ENCODE measurements around the gene CEACAM1. TPM values are rescaled to one million over a fixed set of nuclear protein-coding genes. Genes with fewer than 3 reads are reported as not detected.
"Not testable (repeated sequence)": the region's sequence is repeated elsewhere in the genome, so short reads cannot be mapped to it uniquely, and the experiment has no call there.

The CEACAM1 gene
- total and polyA plus RNA-seq, 3 experiments from 2014 or later: 0.15 to 0.78 (median 0.46) TPM

DNA sequence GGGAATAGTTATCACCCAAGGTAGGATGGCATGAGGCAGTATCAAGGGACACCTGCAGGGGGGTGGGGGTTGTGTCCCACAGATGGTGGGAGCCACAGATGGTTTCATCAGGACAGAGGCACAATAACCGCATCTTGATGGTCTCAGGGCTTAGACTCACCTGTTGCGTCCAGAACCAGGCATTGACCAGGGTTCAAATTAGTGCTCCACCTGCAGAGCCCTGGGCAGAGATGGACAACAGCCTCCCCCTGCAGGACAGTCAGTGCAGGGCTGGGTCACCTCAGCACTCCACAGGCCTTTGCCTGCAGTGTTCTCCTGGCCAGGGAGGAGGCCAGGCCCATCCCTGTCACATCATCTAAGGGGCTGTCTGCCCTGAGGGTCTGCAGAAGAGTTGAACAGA, 14.5 kb upstream of the CEACAM1 start:
- no peak overlapping the region for H3K27ac Mint-ChIP-seq
- Histone ChIP-seq H3K4me1 (ENCODE audit: insufficient read depth, low read length) (no peaks in the 10 kb centered on the region), H3K36me3 (ENCODE audit: insufficient read depth, low read length) (no peaks in the 10 kb centered on the region), H3K9me3 (ENCODE audit: low read length) (no peaks in the 10 kb centered on the region), H3K4me3 (ENCODE audit: low read length) (no peak overlapping the region), H3K27me3 (ENCODE audit: insufficient read depth, low read length, poor library complexity, severe bottlenecking) (no peaks in the 10 kb centered on the region), H3K27ac (ENCODE audit: low read depth, low read length) (no peak overlapping the region)
- no peak overlapping the region for H3K4me3 Mint-ChIP-seq
- POLR2A ChIA-PET: no interaction called here
- CTCF ChIA-PET: no interaction called here
- no peak for DNase-seq
- H3K36me3 Mint-ChIP-seq: no peaks in the 10 kb centered on the region
- H3K4me1 Mint-ChIP-seq: no peaks in the 10 kb centered on the region
- no peaks in the 10 kb centered on the region for H3K9me3 Mint-ChIP-seq
- peaks cover 15% of the 10 kb centered on the region in 2 donors for H3K27me3 Mint-ChIP-seq

- CTCF ChIA-PET: no interaction called here
- Histone ChIP-seq H3K9me3 (ENCODE audit: low read length) (no peaks in the 10 kb centered on the region), H3K27me3 (ENCODE audit: insufficient read depth, low read length, poor library complexity, severe bottlenecking) (no peaks in the 10 kb centered on the region), H3K36me3 (ENCODE audit: insufficient read depth, low read length) (no peaks in the 10 kb centered on the region), H3K4me1 (ENCODE audit: insufficient read depth, low read length) (no peaks in the 10 kb centered on the region), H3K4me3 (ENCODE audit: low read length) (no peak overlapping the region), H3K27ac (ENCODE audit: low read depth, low read length) (no peak overlapping the region)
- Mint-ChIP-seq H3K27me3 (peaks cover 5 to 8% of the 10 kb centered on the region in 2 donors), H3K36me3 (no peaks in the 10 kb centered on the region), H3K9me3 (no peaks in the 10 kb centered on the region), H3K4me1 (no peaks in the 10 kb centered on the region), H3K4me3 (no peak overlapping the region), H3K27ac (no peak overlapping the region)
- POLR2A ChIA-PET: no interaction called here
- no peak for DNase-seq
Observed at GRCh38 chr19:42540071-42540553, 11.8 kb upstream of the CEACAM1 start.

DNA sequence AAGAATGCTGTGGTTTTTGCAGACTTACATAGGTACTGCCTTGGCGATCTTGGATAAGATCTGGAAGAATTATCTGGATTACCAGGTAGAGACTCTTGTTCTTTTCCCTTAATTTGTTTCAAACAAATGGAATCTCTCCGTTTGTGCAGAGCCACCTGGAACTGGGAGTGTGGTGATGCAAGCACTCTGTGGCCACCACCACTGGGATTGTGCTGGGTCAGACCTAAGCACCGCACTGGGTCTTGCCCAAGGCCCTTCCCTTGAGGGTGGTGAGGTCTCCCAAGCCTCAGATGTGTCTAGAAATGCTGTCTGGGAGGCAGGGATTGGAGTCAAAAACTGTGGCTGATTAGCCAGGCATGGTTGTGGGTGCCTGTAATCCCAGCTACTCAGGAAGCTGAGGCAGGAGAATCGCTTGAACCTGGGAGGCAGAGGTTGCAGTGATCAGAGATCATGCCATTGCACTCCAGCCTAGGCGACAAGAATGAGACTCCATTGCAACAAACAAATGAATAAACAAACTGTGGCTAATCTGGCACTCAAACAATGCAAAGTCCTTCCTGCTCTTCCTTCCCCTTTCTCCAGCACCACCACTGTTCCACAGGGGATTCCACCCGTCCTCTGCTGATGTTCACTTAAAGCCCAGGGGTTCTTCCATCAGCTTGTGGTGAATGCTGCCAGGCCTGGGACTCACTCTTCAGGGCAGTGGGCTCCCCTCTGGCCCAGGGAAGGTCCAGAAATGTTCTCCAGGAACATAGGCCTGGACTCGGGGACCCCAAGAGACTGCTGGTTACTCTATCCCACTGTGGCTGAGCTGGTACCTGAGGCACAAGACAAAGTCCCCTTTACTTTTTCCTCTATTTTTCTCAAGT, 10.8 kb upstream of the CEACAM1 start:
- H3K9me3 ChIP-seq (ENCODE audit: low read length): no peaks in the 10 kb centered on the region
- H3K4me1 ChIP-seq (ENCODE audit: insufficient read depth, low read length): no peaks in the 10 kb centered on the region
- no peak overlapping the region for H3K27ac ChIP-seq (ENCODE audit: low read depth, low read length)
- no peaks in the 10 kb centered on the region for H3K4me1 Mint-ChIP-seq
- H3K27me3 ChIP-seq (ENCODE audit: insufficient read depth, low read length, poor library complexity, severe bottlenecking): no peaks in the 10 kb centered on the region
- no peaks in the 10 kb centered on the region for H3K36me3 Mint-ChIP-seq
- peaks cover 5 to 8% of the 10 kb centered on the region in 2 donors for H3K27me3 Mint-ChIP-seq
- H3K27ac Mint-ChIP-seq: no peak overlapping the region
- no peak overlapping the region for H3K4me3 Mint-ChIP-seq
- no peaks in the 10 kb centered on the region for H3K9me3 Mint-ChIP-seq
- CTCF ChIA-PET: no interaction called here
- H3K36me3 ChIP-seq (ENCODE audit: insufficient read depth, low read length): no peaks in the 10 kb centered on the region
- POLR2A ChIA-PET: no interaction called here
- no peak for DNase-seq
- H3K4me3 ChIP-seq (ENCODE audit: low read length): no peak overlapping the region

- CTCF ChIA-PET, POLR2A ChIA-PET: not testable (repeated sequence)
Observed at GRCh38 chr19:42535276-42535675, 7.0 kb upstream of the CEACAM1 start.

DNA sequence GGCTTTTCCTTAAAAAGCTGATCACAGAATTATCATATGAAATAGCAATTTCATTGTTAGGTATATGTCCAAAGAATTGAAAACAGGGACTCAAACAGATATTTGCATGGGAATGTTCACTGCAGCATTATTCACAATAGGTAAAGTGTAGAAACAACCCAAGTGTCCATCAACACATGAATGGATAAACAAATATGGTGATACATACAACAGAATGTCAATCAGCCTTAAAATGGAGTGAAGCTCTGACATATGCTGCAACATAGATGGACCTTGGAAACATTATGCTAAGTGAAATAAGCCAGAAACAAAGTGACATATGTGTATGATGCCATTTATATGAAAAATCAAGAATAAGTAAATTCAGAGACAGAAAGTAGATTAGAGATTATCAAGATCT, 6.1 kb upstream of the CEACAM1 start:
- H3K9me3 Mint-ChIP-seq: no peaks in the 10 kb centered on the region
- POLR2A ChIA-PET: no interaction called here
- CTCF ChIA-PET: no interaction called here

More at GRCh38 chr19:42535276-42535675, 7.0 kb upstream of the CEACAM1 start:
- H3K4me3 Mint-ChIP-seq; DNase-seq; H3K27ac ChIP-seq (ENCODE audit: low read depth, low read length); H3K9me3 ChIP-seq (ENCODE audit: low read length); H3K27me3 ChIP-seq (ENCODE audit: insufficient read depth, low read length, poor library complexity, severe bottlenecking); H3K27me3 Mint-ChIP-seq; H3K4me1 ChIP-seq (ENCODE audit: insufficient read depth, low read length); H3K4me3 ChIP-seq (ENCODE audit: low read length); H3K36me3 ChIP-seq (ENCODE audit: insufficient read depth, low read length); H3K4me1 Mint-ChIP-seq; H3K9me3 Mint-ChIP-seq; H3K36me3 Mint-ChIP-seq: not testable (repeated sequence)
- peak overlapping the region in 1 of 8 donors; percentile 56 for H3K27ac Mint-ChIP-seq

DNA sequence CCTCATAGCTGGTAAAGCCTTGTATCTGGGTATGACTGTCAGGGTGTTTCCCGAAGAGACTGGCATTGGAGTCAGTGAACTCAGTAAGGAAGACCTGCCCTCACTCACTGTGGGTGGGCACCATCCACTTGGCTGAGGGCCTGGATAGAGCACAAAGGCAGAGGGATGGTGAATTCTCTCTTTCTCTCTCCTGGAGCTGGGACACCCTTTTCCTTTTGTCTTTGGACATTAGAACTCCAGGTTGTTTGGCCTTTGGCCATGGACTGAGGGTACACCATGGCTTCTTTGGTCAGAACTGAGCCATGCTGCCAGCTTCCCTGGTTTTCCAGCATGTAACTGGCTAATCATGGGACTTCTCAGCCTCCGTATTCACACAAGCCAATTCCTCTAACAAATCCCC, 4.6 kb upstream of the CEACAM1 start:
- Mint-ChIP-seq H3K36me3 (no peaks in the 10 kb centered on the region), H3K27ac (no peak overlapping the region), H3K4me1 (peaks cover 16 to 17% (median 16%) of the 10 kb centered on the region in 3 donors), H3K27me3 (peaks cover 0 to 1% of the 10 kb centered on the region in 2 donors), H3K4me3 (no peak overlapping the region), H3K9me3 (no peaks in the 10 kb centered on the region)
- no peaks in the 10 kb centered on the region for H3K27me3 ChIP-seq (ENCODE audit: insufficient read depth, low read length, poor library complexity, severe bottlenecking)
- no peaks in the 10 kb centered on the region for H3K36me3 ChIP-seq (ENCODE audit: insufficient read depth, low read length)
- H3K9me3 ChIP-seq (ENCODE audit: low read length): no peaks in the 10 kb centered on the region
- no peak overlapping the region for H3K4me3 ChIP-seq (ENCODE audit: low read length)
- no peak for DNase-seq
- POLR2A ChIA-PET: no interaction called here
- H3K4me1 ChIP-seq (ENCODE audit: insufficient read depth, low read length): peaks cover 17% of the 10 kb centered on the region
- no peak overlapping the region for H3K27ac ChIP-seq (ENCODE audit: low read depth, low read length)
- CTCF ChIA-PET: no interaction called here

More for the DNA sequence above, 6.1 kb upstream of the CEACAM1 start:
- no peaks in the 10 kb centered on the region for H3K27me3 ChIP-seq (ENCODE audit: insufficient read depth, low read length, poor library complexity, severe bottlenecking)
- H3K4me1 ChIP-seq (ENCODE audit: insufficient read depth, low read length): peaks cover 2% of the 10 kb centered on the region
- Mint-ChIP-seq H3K4me1 (peaks cover under 1 to 2% (median under 1%) of the 10 kb centered on the region in 3 donors), H3K36me3 (no peaks in the 10 kb centered on the region), H3K27ac (no peak overlapping the region), H3K4me3 (no peak overlapping the region), H3K27me3 (peaks cover 0 to 5% of the 10 kb centered on the region in 2 donors)
- H3K27ac ChIP-seq (ENCODE audit: low read depth, low read length): no peak overlapping the region
- no peak for DNase-seq
- H3K36me3 ChIP-seq (ENCODE audit: insufficient read depth, low read length): no peaks in the 10 kb centered on the region
- no peak overlapping the region for H3K4me3 ChIP-seq (ENCODE audit: low read length)
- H3K9me3 ChIP-seq (ENCODE audit: low read length): no peaks in the 10 kb centered on the region

DNA sequence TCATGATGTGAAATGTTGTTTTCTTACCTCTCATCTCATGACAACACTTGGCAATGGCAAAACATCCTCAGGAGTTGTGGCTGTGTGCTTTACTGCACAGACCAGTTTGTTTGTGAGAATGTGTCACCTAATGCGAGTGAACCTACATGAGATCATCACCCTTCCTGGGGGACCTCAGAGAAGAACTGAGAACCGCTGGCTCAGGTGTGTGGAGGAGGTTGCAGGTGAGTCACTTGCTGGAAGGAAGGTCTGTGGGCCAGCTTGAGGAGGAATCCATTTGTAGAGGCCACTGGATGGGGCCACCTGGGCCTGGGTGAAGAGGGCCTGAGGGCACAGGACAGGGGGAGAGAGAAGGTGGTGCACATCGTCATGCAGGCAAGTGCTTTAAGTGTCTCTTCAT, 3.0 kb upstream of the CEACAM1 start:
- Mint-ChIP-seq H3K27ac (no peak overlapping the region), H3K36me3 (no peaks in the 10 kb centered on the region), H3K4me1 (peaks cover 20 to 27% (median 25%) of the 10 kb centered on the region in 3 donors), H3K4me3 (no peak overlapping the region), H3K9me3 (no peaks in the 10 kb centered on the region), H3K27me3 (peaks cover 0 to 1% of the 10 kb centered on the region in 2 donors)
- Histone ChIP-seq H3K36me3 (ENCODE audit: insufficient read depth, low read length) (no peaks in the 10 kb centered on the region), H3K4me1 (ENCODE audit: insufficient read depth, low read length) (peaks cover 25% of the 10 kb centered on the region), H3K27ac (ENCODE audit: low read depth, low read length) (no peak overlapping the region), H3K9me3 (ENCODE audit: low read length) (no peaks in the 10 kb centered on the region), H3K4me3 (ENCODE audit: low read length) (no peak overlapping the region), H3K27me3 (ENCODE audit: insufficient read depth, low read length, poor library complexity, severe bottlenecking) (no peaks in the 10 kb centered on the region)
- DNase-seq: no peak
- ChIA-PET POLR2A (no interaction called here), CTCF (interaction anchor here (1.5 kb wide), 1 partner anchor 93 kb away, joined by 4 read pairs; no protein-coding TSS in a partner anchor)

- Mint-ChIP-seq H3K27ac (peak overlapping the region in 7 of 8 donors; percentile 14 to 96 (median 77)), H3K4me3 (peak overlapping the region; percentile 27 to 86 (median 73)), H3K27me3 (peaks cover 0 to 1% of the 10 kb centered on the region in 2 donors), H3K36me3 (peaks cover 0 to 2% (median 0%) of the 10 kb centered on the region in 3 donors), H3K9me3 (no peaks in the 10 kb centered on the region), H3K4me1 (peaks cover 20 to 28% (median 27%) of the 10 kb centered on the region in 3 donors)
- Histone ChIP-seq H3K27ac (ENCODE audit: low read depth, low read length) (no peak overlapping the region), H3K36me3 (ENCODE audit: insufficient read depth, low read length) (no peaks in the 10 kb centered on the region), H3K4me3 (ENCODE audit: low read length) (peak overlapping the region; percentile 46), H3K4me1 (ENCODE audit: insufficient read depth, low read length) (peaks cover 25% of the 10 kb centered on the region), H3K9me3 (ENCODE audit: low read length) (no peaks in the 10 kb centered on the region), H3K27me3 (ENCODE audit: insufficient read depth, low read length, poor library complexity, severe bottlenecking) (no peaks in the 10 kb centered on the region)
- DNase-seq: peak; percentile 40 to 71 (median 59)
- ChIA-PET CTCF (interaction anchor here (1.0 to 4.5 kb wide), 12 partner anchors 11 to 91 kb away, joined by 3 to 62 read pairs (median 4); no protein-coding TSS in a partner anchor), POLR2A (no interaction called here)
Observed at GRCh38 chr19:42529248-42529764, 1.0 kb upstream of the CEACAM1 start.

Data from CD8-positive, alpha-beta memory T cell (primary cell).